Nephron progenitor cell (in vitro differentiated cells): ENCODE data around the gene MANEAL.

ENCODE experiments used
- DNase-seq: peaks from one replicate; pipeline ENCODE4 v3.0.0; 2021
- H3K27ac Mint-ChIP-seq: 2 replicates; pipeline ENCODE4 v1.8.0; 2021; ENCODE audit warnings: mild to moderate bottlenecking, moderate library complexity, mixed read lengths
- H3K27me3 Mint-ChIP-seq: 2 replicates; pipeline ENCODE4 v1.8.0; 2021; ENCODE audit warnings: mild to moderate bottlenecking, low read depth, mixed read lengths; ENCODE audit not compliant: poor library complexity
- H3K36me3 Mint-ChIP-seq: 2 replicates; pipeline ENCODE4 v1.8.0; 2021; ENCODE audit warnings: low read depth, mixed read lengths
- H3K4me1 Mint-ChIP-seq: 2 replicates; pipeline ENCODE4 v1.8.0; 2021; ENCODE audit warnings: mixed read lengths
- H3K4me3 Mint-ChIP-seq: 2 replicates; pipeline ENCODE4 v1.8.0; 2021; ENCODE audit warnings: mild to moderate bottlenecking, moderate library complexity, mixed read lengths
- H3K9me3 Mint-ChIP-seq: 2 replicates; pipeline ENCODE4 v1.8.0; 2021; ENCODE audit warnings: mild to moderate bottlenecking, moderate library complexity, mixed read lengths
- CTCF ChIP-seq: fragments of 200-600 bp; sonication (generic); IDR thresholded peaks from 2 replicates; pipeline ENCODE4 v1.5.0; 2021; ENCODE audit warnings: antibody characterized with exemption

MANEAL gene

GRCh38 chr1:37840711-37841110 lies 47.1 kb downstream of the MANEAL start:
- DNase-seq, result no peak
- TF ChIP-seq CTCF, result no peak
- Mint-ChIP-seq H3K27me3 (no peaks in the 10 kb centered on the region), H3K4me3 (no peak overlapping the region), H3K9me3 (no peaks in the 10 kb centered on the region), H3K27ac (no peak overlapping the region), H3K4me1 (no peaks in the 10 kb centered on the region), H3K36me3 (peaks cover 23% of the 10 kb centered on the region)

- Mint-ChIP-seq H3K27me3 (no peaks in the 10 kb centered on the region), H3K27ac (no peak overlapping the region)
Measured at GRCh38 chr1:37841652-37842051, 48.0 kb downstream of the MANEAL start.

GRCh38 chr1:37844536-37844935 lies 50.9 kb downstream of the MANEAL start:
- no peak overlapping the region for H3K4me3 Mint-ChIP-seq
- no peak for DNase-seq
- H3K9me3 Mint-ChIP-seq, result no peaks in the 10 kb centered on the region
- peaks cover 9% of the 10 kb centered on the region for H3K36me3 Mint-ChIP-seq
- H3K4me1 Mint-ChIP-seq, result no peaks in the 10 kb centered on the region
- H3K27me3 Mint-ChIP-seq, result no peaks in the 10 kb centered on the region
- no peak overlapping the region for H3K27ac Mint-ChIP-seq
- TF ChIP-seq CTCF, result no peak

More at GRCh38 chr1:37841652-37842051, 48.0 kb downstream of the MANEAL start:
- H3K4me1 Mint-ChIP-seq, result no peaks in the 10 kb centered on the region
- H3K9me3 Mint-ChIP-seq, result no peaks in the 10 kb centered on the region
- no peak for DNase-seq
- no peak for TF ChIP-seq CTCF
- H3K4me3 Mint-ChIP-seq, result no peak overlapping the region
- peaks cover 17% of the 10 kb centered on the region for H3K36me3 Mint-ChIP-seq

- TF ChIP-seq CTCF, result no peak
- DNase-seq, result no peak
- Mint-ChIP-seq H3K36me3 (peaks cover 5% of the 10 kb centered on the region), H3K9me3 (no peaks in the 10 kb centered on the region), H3K27ac (peak overlapping the region; percentile 11), H3K4me1 (no peaks in the 10 kb centered on the region), H3K27me3 (no peaks in the 10 kb centered on the region), H3K4me3 (no peak overlapping the region)
Measured at GRCh38 chr1:37845049-37845646, 51.5 kb downstream of the MANEAL start.

- Mint-ChIP-seq H3K4me3 (no peak overlapping the region), H3K27me3 (no peaks in the 10 kb centered on the region), H3K36me3 (peaks cover 5% of the 10 kb centered on the region), H3K9me3 (no peaks in the 10 kb centered on the region), H3K27ac (no peak overlapping the region), H3K4me1 (no peaks in the 10 kb centered on the region)
- TF ChIP-seq CTCF, result no peak
- DNase-seq, result no peak
Measured at GRCh38 chr1:37845786-37846185, 52.1 kb downstream of the MANEAL start.

- Mint-ChIP-seq H3K4me1 (no peaks in the 10 kb centered on the region), H3K36me3 (peaks cover 5% of the 10 kb centered on the region), H3K9me3 (no peaks in the 10 kb centered on the region), H3K27me3 (no peaks in the 10 kb centered on the region), H3K4me3 (no peak overlapping the region), H3K27ac (peak overlapping the region; percentile 47)
- no peak for TF ChIP-seq CTCF
- DNase-seq, result no peak
Measured at GRCh38 chr1:37846647-37847339, 53.1 kb downstream of the MANEAL start.
